Stimulated activated naive CD4-positive, alpha-beta T cell (primary cell): ENCODE data around the gene TEX264.
A peak's percentile ranks its signal among the peaks of the same experiment; 100 is the strongest.
"Not testable (repeated sequence)": the region's sequence is repeated elsewhere in the genome, so short reads cannot be mapped to it uniquely, and the experiment has no call there.

Source experiments
- DNase-seq, 6 experiments: peaks; one replicate each; lab custom pipeline; 2025; lab: John Stamatoyannopoulos, UW

Gene TEX264

GRCh38 chr3:51670823-51671733, at the start of gene TEX264:
TSS of gene TEX264 (plus strand) at chr3:51671252. CDS start at chr3:51674305, 3,053 bp downstream.
- peak; percentile 86 to 94 (median 91) for DNase-seq

GRCh38 chr3:51622413-51622812, 48.6 kb upstream of the TEX264 start:
- no peak for DNase-seq

- DNase-seq: no peak
Observed at GRCh38 chr3:51622868-51623267, 48.2 kb upstream of the TEX264 start.

GRCh38 chr3:51630513-51630912, 40.5 kb upstream of the TEX264 start:
- DNase-seq: no peak

GRCh38 chr3:51637144-51637940, 33.7 kb upstream of the TEX264 start:
- DNase-seq: no peak

- DNase-seq: peak in 3 of 6 experiments; percentile 2 to 10 (median 3)
Observed at GRCh38 chr3:51637941-51638471, 33.0 kb upstream of the TEX264 start.

- peak in 1 of 6 experiments; percentile 17 for DNase-seq
Observed at GRCh38 chr3:51642462-51642861, 28.6 kb upstream of the TEX264 start.

GRCh38 chr3:51646091-51646490, 25.0 kb upstream of the TEX264 start:
- no peak for DNase-seq

- not testable (repeated sequence) for DNase-seq
Observed at GRCh38 chr3:51652103-51652502, 18.9 kb upstream of the TEX264 start.

- not testable (repeated sequence) for DNase-seq
Observed at GRCh38 chr3:51653409-51653808, 17.6 kb upstream of the TEX264 start.

GRCh38 chr3:51657234-51657633, 13.8 kb upstream of the TEX264 start:
- no peak for DNase-seq

GRCh38 chr3:51659942-51660341, 11.1 kb upstream of the TEX264 start:
- DNase-seq: no peak

- no peak for DNase-seq
Observed at GRCh38 chr3:51662456-51662855, 8.6 kb upstream of the TEX264 start.

GRCh38 chr3:51668756-51669155, 2.3 kb upstream of the TEX264 start:
- DNase-seq: no peak

GRCh38 chr3:51669241-51670052, 1.6 kb upstream of the TEX264 start:
- DNase-seq: peak; percentile 37 to 75 (median 68)

- DNase-seq: peak; percentile 25 to 51 (median 38)
Observed at GRCh38 chr3:51670053-51670822, 814 bp upstream of the TEX264 start.

- peak in 3 of 6 experiments; percentile 30 to 72 (median 52) for DNase-seq
Observed at GRCh38 chr3:51671734-51672475, 853 bp downstream of the TEX264 start.

GRCh38 chr3:51673181-51673801, 2.2 kb downstream of the TEX264 start:
- no peak for DNase-seq

GRCh38 chr3:51673802-51674654, 3.0 kb downstream of the TEX264 start:
- no peak for DNase-seq
